Stimulated activated CD4-positive, alpha-beta T cell treated with anti-CD3 and anti-CD28 coated beads, TNF-alpha, amount 100 ng/mL, for 24 hours (primary cell): ENCODE measurements around the gene LYVE1.

ENCODE experiments used
- DNase-seq, 3 experiments: peaks; one replicate each; pipeline ENCODE4 v3.0.0-alpha.2; 2020; ENCODE audit warnings: low read depth in 3 of 3

The LYVE1 gene

DNA sequence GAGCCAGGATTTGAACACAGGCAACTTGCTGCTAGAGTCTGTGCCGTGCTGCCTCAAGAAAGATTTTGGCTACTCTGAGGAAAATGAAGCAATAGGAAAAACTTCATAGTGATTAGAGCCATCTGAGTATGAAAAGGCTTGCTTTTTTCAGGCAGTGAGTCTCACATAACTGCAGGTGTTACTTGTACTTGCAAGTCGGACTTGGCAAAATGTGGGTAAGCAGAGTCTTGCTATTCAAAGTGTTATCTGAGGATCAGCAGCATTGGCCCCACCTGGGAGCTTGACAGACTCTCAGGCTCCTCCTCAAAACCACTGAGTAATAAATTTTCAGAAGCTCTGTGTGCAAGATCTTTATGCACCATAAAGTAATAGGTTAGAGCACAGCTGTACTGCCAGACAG, 45.5 kb downstream of the LYVE1 start:
- no peak for DNase-seq

DNA sequence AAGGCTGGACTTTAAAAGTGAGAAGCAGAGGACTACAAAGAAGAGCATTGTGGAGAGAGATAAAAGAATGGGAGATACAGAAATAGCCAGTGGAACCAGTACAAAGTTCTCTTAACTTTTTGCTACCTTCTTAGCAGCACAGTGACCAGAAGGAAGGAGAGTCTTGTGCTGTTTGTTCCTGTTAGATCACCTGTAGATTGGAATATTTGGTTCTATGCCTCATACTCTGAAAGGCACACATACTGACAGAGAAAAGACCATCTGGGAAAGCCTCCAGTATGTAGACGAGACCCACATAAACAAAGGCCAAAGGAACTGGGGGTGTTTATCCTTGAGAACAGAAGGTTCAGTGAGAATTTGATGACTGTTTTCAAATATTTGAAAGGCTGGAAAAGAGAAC, 46.2 kb downstream of the LYVE1 start:
- DNase-seq: no peak

DNA sequence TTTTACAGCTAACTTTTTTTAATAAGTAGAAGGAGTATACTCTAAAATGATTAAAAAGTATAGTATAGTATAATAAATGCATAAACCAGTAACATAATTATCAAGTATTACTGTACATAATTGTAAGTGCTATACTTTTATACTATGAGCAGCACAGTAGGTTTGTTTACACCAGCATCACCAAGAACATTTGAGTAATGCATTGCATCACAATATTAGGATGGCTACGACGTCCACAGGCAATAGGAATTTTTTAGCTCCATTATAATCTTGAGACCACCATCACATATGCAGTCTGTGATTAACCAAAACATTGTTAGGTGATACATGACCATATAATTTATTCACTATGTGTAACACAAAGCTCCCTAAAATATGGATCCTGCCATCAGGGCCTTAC, 47.9 kb downstream of the LYVE1 start:
- no peak for DNase-seq

DNA sequence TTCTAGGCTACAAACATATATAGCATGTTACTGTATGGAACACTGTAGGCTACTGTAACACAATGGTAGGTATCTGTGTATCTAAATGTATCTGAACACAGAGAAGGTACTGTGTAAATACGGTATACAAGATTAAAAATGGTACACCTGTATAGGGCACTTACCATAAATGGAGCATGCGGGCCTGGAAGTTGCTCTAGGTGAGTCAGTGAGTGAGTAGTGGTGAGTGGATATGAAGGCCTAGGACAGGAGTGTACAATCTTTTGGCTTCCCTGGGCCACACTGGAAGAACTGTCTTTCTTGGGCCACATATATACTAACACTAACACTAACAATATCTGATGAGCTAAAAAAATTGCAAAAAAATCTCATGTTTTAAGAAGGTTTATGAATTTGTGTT, 48.8 kb downstream of the LYVE1 start:
- DNase-seq: no peak

DNA sequence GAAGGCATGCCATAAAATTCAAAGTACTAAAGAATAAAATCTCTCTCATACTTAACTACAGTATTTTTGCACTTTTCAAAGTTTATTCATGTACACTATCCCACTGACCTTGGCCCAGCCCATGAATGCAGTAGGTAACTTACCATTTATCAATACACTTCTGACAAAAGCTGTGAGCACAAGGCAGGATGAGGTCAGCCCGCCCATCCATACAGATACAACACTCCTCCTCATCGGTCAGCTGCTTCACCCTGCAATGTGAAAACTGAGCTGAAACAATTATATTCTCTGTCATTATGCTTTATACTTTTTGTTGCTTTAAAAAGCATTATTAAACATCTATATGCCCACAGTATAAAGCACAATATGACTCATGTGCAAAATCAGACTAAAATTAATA, 49.6 kb downstream of the LYVE1 start:
- DNase-seq: no peak

DNA sequence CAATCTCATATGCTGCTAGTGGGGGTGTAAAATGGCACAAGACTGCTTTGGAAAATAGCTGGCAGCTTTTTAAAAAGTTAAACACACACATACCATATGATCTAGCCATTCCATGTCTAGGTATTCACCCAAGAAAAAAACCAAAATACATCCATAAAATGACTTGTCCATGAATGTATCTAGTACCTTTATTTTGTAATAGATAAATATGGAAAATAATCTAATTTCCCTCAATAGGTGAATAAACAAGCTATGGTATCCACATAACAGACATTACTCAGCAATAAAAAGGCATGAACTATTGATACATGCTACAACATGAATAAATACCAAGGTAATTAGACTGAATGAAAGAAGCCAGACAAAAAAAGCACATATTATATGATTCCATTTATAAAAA, 50.3 kb downstream of the LYVE1 start:
- no peak for DNase-seq

DNA sequence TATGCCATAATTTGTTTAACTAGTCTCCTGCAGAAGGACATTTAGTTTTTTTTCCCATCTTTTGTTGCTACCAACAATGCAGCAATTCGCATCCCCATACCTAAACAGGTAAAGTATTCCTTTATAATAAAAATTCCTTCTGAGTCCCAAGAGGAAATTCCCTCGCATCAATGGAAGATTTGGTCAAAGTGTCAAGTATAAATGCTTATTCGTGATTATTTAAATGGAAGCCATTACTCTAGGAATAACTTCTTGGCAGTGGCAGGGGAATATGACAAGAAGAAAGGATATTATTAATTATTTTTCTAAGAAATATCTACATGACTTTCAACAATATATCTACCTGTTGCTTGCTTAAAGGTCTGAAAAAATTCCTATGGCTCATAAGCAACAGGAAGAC, 53.0 kb downstream of the LYVE1 start:
- no peak for DNase-seq

DNA sequence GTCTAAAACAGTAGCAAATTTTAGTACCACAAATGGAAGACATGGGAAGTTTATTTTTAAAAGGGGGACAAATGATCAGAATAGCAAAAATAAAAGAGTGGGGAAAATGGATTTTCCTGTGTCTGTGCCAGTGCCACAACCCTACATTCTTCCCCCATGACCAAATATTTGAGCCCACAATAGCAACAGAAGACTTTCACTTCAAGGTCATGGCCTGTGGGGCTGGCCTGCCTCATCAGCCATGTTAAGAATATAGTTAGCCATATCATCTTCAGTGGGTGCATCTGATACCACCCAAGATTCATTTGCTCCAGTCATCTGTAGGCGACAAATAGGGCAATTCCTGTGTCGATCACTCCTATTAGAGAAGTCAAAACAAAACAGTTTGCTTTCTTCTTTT, 53.8 kb downstream of the LYVE1 start:
- DNase-seq: no peak

DNA sequence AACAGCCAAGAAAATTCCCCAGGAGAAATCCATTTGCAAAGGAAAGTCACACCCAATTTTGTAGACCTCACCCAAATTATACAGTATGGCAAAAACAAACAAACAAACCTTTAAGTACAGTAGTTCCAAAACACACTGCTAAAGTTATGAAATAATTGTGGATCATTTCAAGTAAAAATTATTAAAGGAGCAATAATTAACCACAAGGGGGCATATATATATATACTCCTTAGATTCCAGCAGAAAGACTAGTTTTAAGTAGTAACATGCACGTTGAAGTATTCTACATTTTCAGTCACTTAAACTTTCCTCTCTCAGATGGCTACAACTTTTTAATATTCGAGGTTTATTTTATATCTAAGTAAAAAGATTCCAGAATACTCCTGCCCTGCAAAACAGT, 54.3 kb downstream of the LYVE1 start:
- DNase-seq: no peak

DNA sequence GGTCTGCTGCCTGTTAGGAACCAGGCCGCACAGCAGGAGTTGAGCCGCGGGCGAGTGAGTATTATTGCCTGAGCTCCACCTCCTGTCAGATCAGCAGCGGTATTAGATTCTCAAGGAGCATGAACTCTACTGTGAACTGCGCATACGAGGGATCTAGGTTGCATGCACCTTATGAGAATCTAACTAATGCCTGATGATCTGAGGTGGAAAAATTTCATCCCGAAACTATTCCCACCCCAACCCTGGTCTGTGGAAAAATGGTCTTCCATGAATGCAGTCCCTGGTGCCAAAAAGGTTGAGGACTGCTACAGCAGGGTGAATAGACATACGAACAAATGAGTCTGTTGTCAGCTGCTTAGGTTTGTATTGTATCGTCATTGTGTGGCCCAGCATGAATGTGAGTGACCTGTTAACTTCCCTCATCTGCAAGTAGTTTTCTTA, 57.3 kb downstream of the LYVE1 start:
- DNase-seq: no peak
